ENCODE measurements around the gene ME2. TPM values are rescaled to one million over a fixed set of nuclear protein-coding genes. Genes with fewer than 3 reads are reported as not detected.
A peak's percentile ranks its signal among the peaks of the same experiment; 100 is the strongest.
"Not testable (repeated sequence)": the region's sequence is repeated elsewhere in the genome, so short reads cannot be mapped to it uniquely, and the experiment has no call there.

Gene ME2
- total and polyA plus RNA-seq, 2 donors = 35.6 to 65.9 TPM

- not testable (repeated sequence) for H3K27ac ChIP-seq (ENCODE audit: low read depth in 1 of 2, low read length in 1 of 2); H3K9me3 ChIP-seq (ENCODE audit: control insufficient read depth in 2 of 2, insufficient read depth in 1 of 2, low read length in 1 of 2); H3K4me3 ChIP-seq (ENCODE audit: low read length in 2 of 2); DNase-seq (ENCODE audit: low read depth in 6 of 9, low spot score in 9 of 9); H3K27me3 ChIP-seq (ENCODE audit: control insufficient read depth in 2 of 2, insufficient read depth in 1 of 2, low read length in 1 of 2); H3K4me1 ChIP-seq (ENCODE audit: control insufficient read depth in 2 of 2, insufficient read depth in 2 of 2, low read length in 2 of 2)
- H3K36me3 ChIP-seq (ENCODE audit: control insufficient read depth in 2 of 2, insufficient read depth in 2 of 2, low read length in 1 of 2) = peaks cover 11 to 16% of the 10 kb centered on the region in 2 donors
- WGBS = 99% methylated on average over 2 of the region's 2 CpGs
These were observed 67.0 kb downstream of the ME2 start for GRCh38 chr18:50945918-50946317.

GRCh38 chr18:50947899-50948298, 69.0 kb downstream of the ME2 start:
- no peak overlapping the region for H3K4me3 ChIP-seq (ENCODE audit: low read length in 2 of 2)
- no peaks in the 10 kb centered on the region for H3K4me1 ChIP-seq (ENCODE audit: control insufficient read depth in 2 of 2, insufficient read depth in 2 of 2, low read length in 2 of 2)
- H3K27me3 ChIP-seq (ENCODE audit: control insufficient read depth in 2 of 2, insufficient read depth in 1 of 2, low read length in 1 of 2) = no peaks in the 10 kb centered on the region
- WGBS = 94% methylated on average over 1 of the region's 1 CpG
- no peak overlapping the region for H3K27ac ChIP-seq (ENCODE audit: low read depth in 1 of 2, low read length in 1 of 2)
- no peaks in the 10 kb centered on the region for H3K9me3 ChIP-seq (ENCODE audit: control insufficient read depth in 2 of 2, insufficient read depth in 1 of 2, low read length in 1 of 2)
- no peak for DNase-seq (ENCODE audit: low read depth in 6 of 9, low spot score in 9 of 9)
- peaks cover 11 to 16% of the 10 kb centered on the region in 2 donors for H3K36me3 ChIP-seq (ENCODE audit: control insufficient read depth in 2 of 2, insufficient read depth in 2 of 2, low read length in 1 of 2)

GRCh38 chr18:50949185-50949584, 70.3 kb downstream of the ME2 start:
- H3K27ac ChIP-seq (ENCODE audit: low read depth in 1 of 2, low read length in 1 of 2) = no peak overlapping the region
- DNase-seq (ENCODE audit: low read depth in 6 of 9, low spot score in 9 of 9) = no peak
- over 99% methylated on average over 6 of the region's 6 CpGs for WGBS
- H3K36me3 ChIP-seq (ENCODE audit: control insufficient read depth in 2 of 2, insufficient read depth in 2 of 2, low read length in 1 of 2) = peaks cover 8% of the 10 kb centered on the region in 2 donors
- no peaks in the 10 kb centered on the region for H3K4me1 ChIP-seq (ENCODE audit: control insufficient read depth in 2 of 2, insufficient read depth in 2 of 2, low read length in 2 of 2)
- H3K9me3 ChIP-seq (ENCODE audit: control insufficient read depth in 2 of 2, insufficient read depth in 1 of 2, low read length in 1 of 2) = no peaks in the 10 kb centered on the region
- no peaks in the 10 kb centered on the region for H3K27me3 ChIP-seq (ENCODE audit: control insufficient read depth in 2 of 2, insufficient read depth in 1 of 2, low read length in 1 of 2)
- H3K4me3 ChIP-seq (ENCODE audit: low read length in 2 of 2) = no peak overlapping the region

- Histone ChIP-seq H3K4me1 (ENCODE audit: control insufficient read depth in 2 of 2, insufficient read depth in 2 of 2, low read length in 2 of 2) (no peaks in the 10 kb centered on the region), H3K4me3 (ENCODE audit: low read length in 2 of 2) (no peak overlapping the region), H3K36me3 (ENCODE audit: control insufficient read depth in 2 of 2, insufficient read depth in 2 of 2, low read length in 1 of 2) (peaks cover 0 to 2% of the 10 kb centered on the region in 2 donors), H3K9me3 (ENCODE audit: control insufficient read depth in 2 of 2, insufficient read depth in 1 of 2, low read length in 1 of 2) (no peaks in the 10 kb centered on the region), H3K27ac (ENCODE audit: low read depth in 1 of 2, low read length in 1 of 2) (no peak overlapping the region), H3K27me3 (ENCODE audit: control insufficient read depth in 2 of 2, insufficient read depth in 1 of 2, low read length in 1 of 2) (no peaks in the 10 kb centered on the region)
- no peak for DNase-seq (ENCODE audit: low read depth in 6 of 9, low spot score in 9 of 9)
- 96% methylated on average over 4 of the region's 4 CpGs for WGBS
These were observed 71.7 kb downstream of the ME2 start for GRCh38 chr18:50950626-50951025.

- no peak for DNase-seq (ENCODE audit: low read depth in 6 of 9, low spot score in 9 of 9)
- no peak overlapping the region for H3K27ac ChIP-seq (ENCODE audit: low read depth in 1 of 2, low read length in 1 of 2)
- no peaks in the 10 kb centered on the region for H3K4me1 ChIP-seq (ENCODE audit: control insufficient read depth in 2 of 2, insufficient read depth in 2 of 2, low read length in 2 of 2)
- H3K27me3 ChIP-seq (ENCODE audit: control insufficient read depth in 2 of 2, insufficient read depth in 1 of 2, low read length in 1 of 2) = no peaks in the 10 kb centered on the region
- H3K4me3 ChIP-seq (ENCODE audit: low read length in 2 of 2) = no peak overlapping the region
- H3K36me3 ChIP-seq (ENCODE audit: control insufficient read depth in 2 of 2, insufficient read depth in 2 of 2, low read length in 1 of 2) = peaks cover 0 to 2% of the 10 kb centered on the region in 2 donors
- 98% methylated on average over 3 of the region's 3 CpGs for WGBS
- no peaks in the 10 kb centered on the region for H3K9me3 ChIP-seq (ENCODE audit: control insufficient read depth in 2 of 2, insufficient read depth in 1 of 2, low read length in 1 of 2)
These were observed 74.9 kb downstream of the ME2 start for GRCh38 chr18:50953822-50954221.

GRCh38 chr18:50955253-50955652, 76.3 kb downstream of the ME2 start:
- H3K4me1 ChIP-seq (ENCODE audit: control insufficient read depth in 2 of 2, insufficient read depth in 2 of 2, low read length in 2 of 2) = no peaks in the 10 kb centered on the region
- H3K36me3 ChIP-seq (ENCODE audit: control insufficient read depth in 2 of 2, insufficient read depth in 2 of 2, low read length in 1 of 2) = peaks cover 0 to under 1% of the 10 kb centered on the region in 2 donors
- no peak for DNase-seq (ENCODE audit: low read depth in 6 of 9, low spot score in 9 of 9)
- no peak overlapping the region for H3K4me3 ChIP-seq (ENCODE audit: low read length in 2 of 2)
- whole genome bisulfite sequencing = 97% methylated on average over 4 of the region's 4 CpGs
- H3K27ac ChIP-seq (ENCODE audit: low read depth in 1 of 2, low read length in 1 of 2) = no peak overlapping the region
- no peaks in the 10 kb centered on the region for H3K27me3 ChIP-seq (ENCODE audit: control insufficient read depth in 2 of 2, insufficient read depth in 1 of 2, low read length in 1 of 2)
- no peaks in the 10 kb centered on the region for H3K9me3 ChIP-seq (ENCODE audit: control insufficient read depth in 2 of 2, insufficient read depth in 1 of 2, low read length in 1 of 2)

GRCh38 chr18:50956116-50956515, 77.2 kb downstream of the ME2 start:
- Histone ChIP-seq H3K27ac (ENCODE audit: low read depth in 1 of 2, low read length in 1 of 2) (no peak overlapping the region), H3K9me3 (ENCODE audit: control insufficient read depth in 2 of 2, insufficient read depth in 1 of 2, low read length in 1 of 2) (no peaks in the 10 kb centered on the region), H3K36me3 (ENCODE audit: control insufficient read depth in 2 of 2, insufficient read depth in 2 of 2, low read length in 1 of 2) (no peaks in the 10 kb centered on the region), H3K4me1 (ENCODE audit: control insufficient read depth in 2 of 2, insufficient read depth in 2 of 2, low read length in 2 of 2) (no peaks in the 10 kb centered on the region), H3K27me3 (ENCODE audit: control insufficient read depth in 2 of 2, insufficient read depth in 1 of 2, low read length in 1 of 2) (no peaks in the 10 kb centered on the region), H3K4me3 (ENCODE audit: low read length in 2 of 2) (no peak overlapping the region)
- no peak for DNase-seq (ENCODE audit: low read depth in 6 of 9, low spot score in 9 of 9)
- WGBS = 97% methylated on average over 3 of the region's 3 CpGs

DNA sequence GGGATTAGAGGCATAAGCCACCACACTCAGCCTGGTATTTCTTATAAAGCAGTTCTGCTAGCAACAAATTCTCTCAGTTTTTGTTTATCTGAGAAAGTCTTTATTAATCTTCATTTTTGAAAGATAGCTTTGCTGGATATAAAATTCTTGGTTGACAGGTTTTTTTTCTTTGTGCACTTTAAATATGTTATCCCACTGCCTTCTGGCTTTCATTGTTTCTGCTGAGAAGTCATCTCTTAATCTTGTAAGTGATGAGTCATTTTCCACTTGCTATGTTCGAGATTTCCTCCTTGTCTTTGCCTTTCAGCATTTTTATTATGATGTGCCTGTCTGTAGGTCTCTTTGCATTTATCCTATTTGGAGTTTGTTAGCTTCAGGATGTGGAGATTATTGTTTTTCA, 83.1 kb downstream of the ME2 start:
- no peak overlapping the region for H3K4me3 ChIP-seq (ENCODE audit: low read length in 2 of 2)
- H3K9me3 ChIP-seq (ENCODE audit: control insufficient read depth in 2 of 2, insufficient read depth in 1 of 2, low read length in 1 of 2) = peaks cover 2 to 12% of the 10 kb centered on the region in 2 donors
- H3K36me3 ChIP-seq (ENCODE audit: control insufficient read depth in 2 of 2, insufficient read depth in 2 of 2, low read length in 1 of 2) = no peaks in the 10 kb centered on the region
- H3K27ac ChIP-seq (ENCODE audit: low read depth in 1 of 2, low read length in 1 of 2) = no peak overlapping the region
- no peaks in the 10 kb centered on the region for H3K4me1 ChIP-seq (ENCODE audit: control insufficient read depth in 2 of 2, insufficient read depth in 2 of 2, low read length in 2 of 2)
- DNase-seq (ENCODE audit: low read depth in 6 of 9, low spot score in 9 of 9) = no peak
- 93% methylated on average over 1 of the region's 1 CpG for WGBS
- H3K27me3 ChIP-seq (ENCODE audit: control insufficient read depth in 2 of 2, insufficient read depth in 1 of 2, low read length in 1 of 2) = no peaks in the 10 kb centered on the region

- under 1% methylated on average over 84 of the region's 84 CpGs for WGBS
- Histone ChIP-seq H3K4me1 (ENCODE audit: control insufficient read depth in 2 of 2, insufficient read depth in 2 of 2, low read length in 2 of 2) (peaks cover 0 to 6% of the 10 kb centered on the region in 2 donors), H3K27ac (ENCODE audit: low read depth in 1 of 2, low read length in 1 of 2) (peak within 1 kb of the TSS; percentile 74 to 94), H3K9me3 (ENCODE audit: control insufficient read depth in 2 of 2, insufficient read depth in 1 of 2, low read length in 1 of 2) (peaks cover 0 to 5% of the 10 kb centered on the region in 2 donors), H3K27me3 (ENCODE audit: control insufficient read depth in 2 of 2, insufficient read depth in 1 of 2, low read length in 1 of 2) (no peaks in the 10 kb centered on the region), H3K4me3 (ENCODE audit: low read length in 2 of 2) (peak within 1 kb of the TSS; percentile 67 to 96), H3K36me3 (ENCODE audit: control insufficient read depth in 2 of 2, insufficient read depth in 2 of 2, low read length in 1 of 2) (no peaks in the 10 kb centered on the region)
- peak; percentile 33 to 82 (median 52) for DNase-seq (ENCODE audit: low read depth in 6 of 9, low spot score in 9 of 9)
These were observed 89.1 kb downstream of the ME2 start, which contains the start of gene ELAC1 for GRCh38 chr18:50967714-50968661. ELAC1 (plus strand) TSS chr18:50968040; CDS start chr18:50974405, 6,365 bp downstream.
